ENCODE data around the gene TTC1. TPM values are rescaled to one million over a fixed set of nuclear protein-coding genes. Genes with fewer than 3 reads are reported as not detected.

The TTC1 gene
- total RNA-seq, 1 donor from 2014 or later, result 46.3 TPM

GRCh38 chr5:160084144-160084543 lies 75.2 kb downstream of the TTC1 start:
- Mint-ChIP-seq H3K4me1 (ENCODE audit: low read depth) (peaks cover 10% of the 10 kb centered on the region), H3K27ac (no peak overlapping the region), H3K9me3 (ENCODE audit: low read depth) (no peaks in the 10 kb centered on the region), H3K4me3 (ENCODE audit: low read depth) (no peak overlapping the region), H3K27me3 (no peaks in the 10 kb centered on the region), H3K36me3 (ENCODE audit: insufficient read depth) (peaks cover 2% of the 10 kb centered on the region)
- DNase-seq (ENCODE audit: low spot score, unreplicated experiment), result no peak
- no peak for TF ChIP-seq CTCF (IDR thresholded peaks at IDR 0.05; ENCODE audit: unreplicated experiment)

GRCh38 chr5:160087199-160087598 lies 78.3 kb downstream of the TTC1 start:
- no peak for TF ChIP-seq CTCF (IDR thresholded peaks at IDR 0.05; ENCODE audit: unreplicated experiment)
- DNase-seq (ENCODE audit: low spot score, unreplicated experiment), result no peak
- H3K9me3 Mint-ChIP-seq (ENCODE audit: low read depth), result no peaks in the 10 kb centered on the region
- no peaks in the 10 kb centered on the region for H3K27me3 Mint-ChIP-seq
- H3K4me1 Mint-ChIP-seq (ENCODE audit: low read depth), result peaks cover 14% of the 10 kb centered on the region
- peak overlapping the region; percentile 62 for H3K27ac Mint-ChIP-seq
- H3K4me3 Mint-ChIP-seq (ENCODE audit: low read depth), result no peak overlapping the region
- H3K36me3 Mint-ChIP-seq (ENCODE audit: insufficient read depth), result peaks cover 6% of the 10 kb centered on the region

GRCh38 chr5:160088805-160089204 lies 79.9 kb downstream of the TTC1 start:
- TF ChIP-seq CTCF (IDR thresholded peaks at IDR 0.05; ENCODE audit: unreplicated experiment), result no peak
- Mint-ChIP-seq H3K27ac (peak overlapping the region; percentile 23), H3K27me3 (no peaks in the 10 kb centered on the region), H3K36me3 (ENCODE audit: insufficient read depth) (peaks cover 15% of the 10 kb centered on the region), H3K4me3 (ENCODE audit: low read depth) (no peak overlapping the region), H3K9me3 (ENCODE audit: low read depth) (no peaks in the 10 kb centered on the region), H3K4me1 (ENCODE audit: low read depth) (peaks cover 13% of the 10 kb centered on the region)
- DNase-seq (ENCODE audit: low spot score, unreplicated experiment), result no peak

- Mint-ChIP-seq H3K36me3 (ENCODE audit: insufficient read depth) (peaks cover 18% of the 10 kb centered on the region), H3K27me3 (no peaks in the 10 kb centered on the region), H3K4me1 (ENCODE audit: low read depth) (peaks cover 13% of the 10 kb centered on the region), H3K4me3 (ENCODE audit: low read depth) (no peak overlapping the region), H3K27ac (no peak overlapping the region), H3K9me3 (ENCODE audit: low read depth) (no peaks in the 10 kb centered on the region)
- TF ChIP-seq CTCF (IDR thresholded peaks at IDR 0.05; ENCODE audit: unreplicated experiment), result no peak
- DNase-seq (ENCODE audit: low spot score, unreplicated experiment), result no peak
Measured at GRCh38 chr5:160089531-160089930, 80.6 kb downstream of the TTC1 start.

GRCh38 chr5:160090059-160090458 lies 81.1 kb downstream of the TTC1 start:
- no peak for DNase-seq (ENCODE audit: low spot score, unreplicated experiment)
- H3K4me3 Mint-ChIP-seq (ENCODE audit: low read depth), result no peak overlapping the region
- H3K27me3 Mint-ChIP-seq, result no peaks in the 10 kb centered on the region
- H3K27ac Mint-ChIP-seq, result no peak overlapping the region
- peaks cover 18% of the 10 kb centered on the region for H3K36me3 Mint-ChIP-seq (ENCODE audit: insufficient read depth)
- H3K4me1 Mint-ChIP-seq (ENCODE audit: low read depth), result peaks cover 13% of the 10 kb centered on the region
- TF ChIP-seq CTCF (IDR thresholded peaks at IDR 0.05; ENCODE audit: unreplicated experiment), result no peak
- H3K9me3 Mint-ChIP-seq (ENCODE audit: low read depth), result no peaks in the 10 kb centered on the region

Data from progenitor cell of endocrine pancreas (in vitro differentiated cells).